Measurements from ENCODE around the gene CAMK4.

DNA sequence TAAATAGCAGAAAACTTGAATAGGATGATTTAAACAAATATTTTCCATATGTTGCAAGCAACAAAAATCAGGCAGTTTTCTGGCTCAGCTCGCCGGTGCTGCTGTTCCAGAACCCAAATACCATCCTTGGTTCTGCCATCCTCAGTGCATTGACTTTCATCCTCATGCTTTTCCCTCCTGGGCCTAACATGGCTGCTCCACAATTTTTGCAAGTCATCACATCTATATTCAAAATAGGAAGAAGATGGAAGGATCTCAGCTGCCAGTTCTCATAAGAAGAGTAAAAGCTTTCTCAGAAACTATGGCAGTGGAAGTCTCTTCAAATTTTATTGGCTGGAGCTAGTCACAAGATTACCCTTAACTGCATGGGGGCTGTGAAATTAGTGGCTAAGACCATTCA is 151.5 kb downstream of the CAMK4 start:
- TF ChIP-seq, protein P1, sequence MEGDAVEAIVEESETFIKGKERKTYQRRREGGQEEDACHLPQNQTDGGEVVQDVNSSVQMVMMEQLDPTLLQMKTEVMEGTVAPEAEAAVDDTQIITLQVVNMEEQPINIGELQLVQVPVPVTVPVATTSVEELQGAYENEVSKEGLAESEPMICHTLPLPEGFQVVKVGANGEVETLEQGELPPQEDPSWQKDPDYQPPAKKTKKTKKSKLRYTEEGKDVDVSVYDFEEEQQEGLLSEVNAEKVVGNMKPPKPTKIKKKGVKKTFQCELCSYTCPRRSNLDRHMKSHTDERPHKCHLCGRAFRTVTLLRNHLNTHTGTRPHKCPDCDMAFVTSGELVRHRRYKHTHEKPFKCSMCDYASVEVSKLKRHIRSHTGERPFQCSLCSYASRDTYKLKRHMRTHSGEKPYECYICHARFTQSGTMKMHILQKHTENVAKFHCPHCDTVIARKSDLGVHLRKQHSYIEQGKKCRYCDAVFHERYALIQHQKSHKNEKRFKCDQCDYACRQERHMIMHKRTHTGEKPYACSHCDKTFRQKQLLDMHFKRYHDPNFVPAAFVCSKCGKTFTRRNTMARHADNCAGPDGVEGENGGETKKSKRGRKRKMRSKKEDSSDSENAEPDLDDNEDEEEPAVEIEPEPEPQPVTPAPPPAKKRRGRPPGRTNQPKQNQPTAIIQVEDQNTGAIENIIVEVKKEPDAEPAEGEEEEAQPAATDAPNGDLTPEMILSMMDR (IDR thresholded peaks at IDR 0.05): no peak
- TF ChIP-seq POLR2A (IDR thresholded peaks at IDR 0.05): no peak
